Activated naive CD4-positive, alpha-beta T cell treated with anti-CD3 and anti-CD28 coated beads, Interleukin-2, amount 50 U/mL, for 72 hours (primary cell): ENCODE results near the gene TEAD4. TPM values are rescaled to one million over a fixed set of nuclear protein-coding genes. Genes with fewer than 3 reads are reported as not detected.
A peak's percentile ranks its signal among the peaks of the same experiment; 100 is the strongest.

Experiments used
- ATAC-seq, 2 donors: fragments of 150-1000 bp; cut with Tn5 transposase; 2 replicates each; pipeline ENCODE4 v1.10.0; 2021; ENCODE audit warnings: mild to moderate bottlenecking in 2 of 2, moderate library complexity in 2 of 2
- DNase-seq, 2 donors: peaks; one replicate each; pipeline ENCODE4 v3.0.0; 2021 to 2022; ENCODE audit warnings: low spot score in 2 of 2
- H3K27ac Mint-ChIP-seq, 2 donors: one replicate each; pipeline ENCODE4 v1.8.0; 2022; ENCODE audit warnings: mild to moderate bottlenecking in 2 of 2, mixed read lengths in 2 of 2
- H3K36me3 Mint-ChIP-seq, 2 donors: one replicate each; pipeline ENCODE4 v1.8.0; 2022; ENCODE audit warnings: mixed read lengths in 2 of 2
- H3K9me3 Mint-ChIP-seq, 2 donors: one replicate each; pipeline ENCODE4 v1.8.0; 2022; ENCODE audit warnings: mixed read lengths in 2 of 2
- total RNA-seq, 2 donors: library from RNA; stranded (reverse); gene quantifications; one replicate each; pipeline ENCODE4 v1.2.3, GENCODE V29; 2022

The TEAD4 gene
- total RNA-seq, 2 donors from 2014 or later = 0.32 to 8.3 TPM

- DNase-seq (no peak), ATAC-seq (no peak)
- no peaks in the 10 kb centered on the region for H3K9me3 Mint-ChIP-seq
- H3K36me3 Mint-ChIP-seq = peaks cover 0 to 5% of the 10 kb centered on the region in 2 donors
- no peak overlapping the region for H3K27ac Mint-ChIP-seq
Observed at GRCh38 chr12:2957816-2958431, 1.3 kb upstream of the TEAD4 start.

GRCh38 chr12:2958432-2959191 is 585 bp upstream of the TEAD4 start:
- no peak overlapping the region for H3K27ac Mint-ChIP-seq
- DNase-seq (no peak), ATAC-seq (peak in 1 of 2 donors; percentile 56)
- no peaks in the 10 kb centered on the region for H3K9me3 Mint-ChIP-seq
- peaks cover 0 to 5% of the 10 kb centered on the region in 2 donors for H3K36me3 Mint-ChIP-seq

GRCh38 chr12:2959505-2960389 is 550 bp downstream of the TEAD4 start:
- ATAC-seq (peak; percentile 42 to 65), DNase-seq (peak in 1 of 2 donors; percentile 49)
- H3K27ac Mint-ChIP-seq = peak overlapping the region in 1 of 2 donors; percentile 18

GRCh38 chr12:2960390-2960956 is 1.3 kb downstream of the TEAD4 start:
- H3K9me3 Mint-ChIP-seq = no peaks in the 10 kb centered on the region
- DNase-seq (peak in 1 of 2 donors; percentile 33), ATAC-seq (peak; percentile 41 to 71)
- no peak overlapping the region for H3K27ac Mint-ChIP-seq
- H3K36me3 Mint-ChIP-seq = peaks cover 0 to 5% of the 10 kb centered on the region in 2 donors

More at GRCh38 chr12:2959505-2960389, 550 bp downstream of the TEAD4 start:
- H3K36me3 Mint-ChIP-seq = peaks cover 0 to 5% of the 10 kb centered on the region in 2 donors
- no peaks in the 10 kb centered on the region for H3K9me3 Mint-ChIP-seq

- Mint-ChIP-seq H3K9me3 (no peaks in the 10 kb centered on the region), H3K27ac (no peak overlapping the region), H3K36me3 (peaks cover 0 to 5% of the 10 kb centered on the region in 2 donors)
- no peak for ATAC-seq
- DNase-seq = no peak
Observed at GRCh38 chr12:2960996-2961616, 1.9 kb downstream of the TEAD4 start.

GRCh38 chr12:2961705-2962104 is 2.5 kb downstream of the TEAD4 start:
- Mint-ChIP-seq H3K9me3 (no peaks in the 10 kb centered on the region), H3K36me3 (peaks cover 0 to 5% of the 10 kb centered on the region in 2 donors), H3K27ac (no peak overlapping the region)
- ATAC-seq (no peak), DNase-seq (no peak)

- Mint-ChIP-seq H3K36me3 (peaks cover 0 to 5% of the 10 kb centered on the region in 2 donors), H3K9me3 (no peaks in the 10 kb centered on the region), H3K27ac (no peak overlapping the region)
- no peak for ATAC-seq
- DNase-seq = no peak
Observed at GRCh38 chr12:2963154-2963759, 4.1 kb downstream of the TEAD4 start.

- Mint-ChIP-seq H3K36me3 (no peaks in the 10 kb centered on the region), H3K9me3 (no peaks in the 10 kb centered on the region), H3K27ac (no peak overlapping the region)
- DNase-seq = no peak
- no peak for ATAC-seq
Observed at GRCh38 chr12:2963760-2964292, 4.6 kb downstream of the TEAD4 start.

GRCh38 chr12:2967651-2968050 is 8.5 kb downstream of the TEAD4 start:
- H3K36me3 Mint-ChIP-seq = no peaks in the 10 kb centered on the region
- DNase-seq (no peak), ATAC-seq (no peak)
- no peak overlapping the region for H3K27ac Mint-ChIP-seq
- no peaks in the 10 kb centered on the region for H3K9me3 Mint-ChIP-seq

GRCh38 chr12:2970744-2971143 is 11.5 kb downstream of the TEAD4 start:
- no peak for DNase-seq
- no peaks in the 10 kb centered on the region for H3K9me3 Mint-ChIP-seq
- ATAC-seq = no peak
- no peaks in the 10 kb centered on the region for H3K36me3 Mint-ChIP-seq
- H3K27ac Mint-ChIP-seq = no peak overlapping the region

GRCh38 chr12:2973566-2973965 is 14.4 kb downstream of the TEAD4 start:
- DNase-seq (no peak), ATAC-seq (no peak)
- Mint-ChIP-seq H3K36me3 (no peaks in the 10 kb centered on the region), H3K27ac (no peak overlapping the region), H3K9me3 (no peaks in the 10 kb centered on the region)

GRCh38 chr12:2974560-2974971 is 15.4 kb downstream of the TEAD4 start:
- H3K27ac Mint-ChIP-seq = no peak overlapping the region
- no peaks in the 10 kb centered on the region for H3K36me3 Mint-ChIP-seq
- ATAC-seq (no peak), DNase-seq (no peak)
- no peaks in the 10 kb centered on the region for H3K9me3 Mint-ChIP-seq

- DNase-seq = no peak
- no peaks in the 10 kb centered on the region for H3K9me3 Mint-ChIP-seq
- H3K27ac Mint-ChIP-seq = no peak overlapping the region
- ATAC-seq = no peak
- H3K36me3 Mint-ChIP-seq = no peaks in the 10 kb centered on the region
Observed at GRCh38 chr12:2976581-2976996, 17.4 kb downstream of the TEAD4 start.

- ATAC-seq (no peak), DNase-seq (no peak)
- Mint-ChIP-seq H3K36me3 (no peaks in the 10 kb centered on the region), H3K27ac (peak overlapping the region in 1 of 2 donors; percentile 83), H3K9me3 (no peaks in the 10 kb centered on the region)
Observed at GRCh38 chr12:2977776-2978175, 18.6 kb downstream of the TEAD4 start.

- ATAC-seq (no peak), DNase-seq (no peak)
- Mint-ChIP-seq H3K27ac (no peak overlapping the region), H3K9me3 (no peaks in the 10 kb centered on the region), H3K36me3 (no peaks in the 10 kb centered on the region)
Observed at GRCh38 chr12:2979806-2980205, 20.6 kb downstream of the TEAD4 start.

- Mint-ChIP-seq H3K9me3 (no peaks in the 10 kb centered on the region), H3K36me3 (no peaks in the 10 kb centered on the region), H3K27ac (no peak overlapping the region)
- DNase-seq (no peak), ATAC-seq (no peak)
Observed at GRCh38 chr12:2980630-2981029, 21.4 kb downstream of the TEAD4 start.
